Measurements from ENCODE around the gene CDKN2A. TPM values are rescaled to one million over a fixed set of nuclear protein-coding genes. Genes with fewer than 3 reads are reported as not detected.

CDKN2A gene
- total RNA-seq, 1 donor from 2014 or later, result 14.3 TPM

GRCh38 chr9:22022396-22022795 is 28.2 kb upstream of the CDKN2A start:
- H3K4me3 Mint-ChIP-seq (ENCODE audit: unreplicated experiment), result no peak overlapping the region
- H3K36me3 Mint-ChIP-seq (ENCODE audit: unreplicated experiment), result peaks cover 12% of the 10 kb centered on the region
- H3K4me1 Mint-ChIP-seq (ENCODE audit: unreplicated experiment), result no peaks in the 10 kb centered on the region
- TF ChIP-seq CTCF (IDR thresholded peaks at IDR 0.05), result no peak
- H3K27ac Mint-ChIP-seq (ENCODE audit: unreplicated experiment), result no peak overlapping the region
- DNase-seq (ENCODE audit: extremely low spot score, unreplicated experiment), result no peak
- peaks cover 23% of the 10 kb centered on the region for H3K9me3 Mint-ChIP-seq (ENCODE audit: unreplicated experiment)
- H3K27me3 Mint-ChIP-seq (ENCODE audit: unreplicated experiment), result peaks cover 14% of the 10 kb centered on the region

- H3K27ac Mint-ChIP-seq (ENCODE audit: unreplicated experiment), result no peak overlapping the region
- DNase-seq (ENCODE audit: extremely low spot score, unreplicated experiment), result no peak
Measured at GRCh38 chr9:22010866-22011625, 16.9 kb upstream of the CDKN2A start.

DNA sequence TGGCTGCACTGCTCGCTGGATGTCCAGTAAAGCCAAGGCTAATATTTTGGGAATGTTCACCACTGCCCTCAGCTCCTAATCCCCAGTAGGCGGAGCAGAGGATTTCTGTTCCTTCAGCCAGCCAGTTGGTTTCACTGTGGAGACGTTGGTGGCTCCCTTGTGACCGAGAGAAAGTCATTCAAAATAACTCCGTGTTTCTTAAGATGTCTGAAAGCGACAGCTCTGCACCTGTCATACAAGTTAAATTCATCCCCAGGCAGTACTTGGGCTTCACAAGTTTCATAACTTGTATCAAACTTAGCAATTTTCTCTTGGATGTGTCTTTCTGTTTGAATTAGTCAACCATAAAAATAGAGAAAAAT is 15.3 kb upstream of the CDKN2A start:
- no peak for TF ChIP-seq CTCF (IDR thresholded peaks at IDR 0.05)
- Mint-ChIP-seq H3K4me3 (ENCODE audit: unreplicated experiment) (peak overlapping the region; percentile 96), H3K9me3 (ENCODE audit: unreplicated experiment) (no peaks in the 10 kb centered on the region), H3K27ac (ENCODE audit: unreplicated experiment) (peak overlapping the region; percentile 96), H3K27me3 (ENCODE audit: unreplicated experiment) (peaks cover 3% of the 10 kb centered on the region), H3K36me3 (ENCODE audit: unreplicated experiment) (peaks cover 22% of the 10 kb centered on the region), H3K4me1 (ENCODE audit: unreplicated experiment) (peaks cover 41% of the 10 kb centered on the region)
- no peak for DNase-seq (ENCODE audit: extremely low spot score, unreplicated experiment)

More at GRCh38 chr9:22010866-22011625, 16.9 kb upstream of the CDKN2A start:
- H3K4me1 Mint-ChIP-seq (ENCODE audit: unreplicated experiment), result peaks cover 25% of the 10 kb centered on the region
- peaks cover 10% of the 10 kb centered on the region for H3K36me3 Mint-ChIP-seq (ENCODE audit: unreplicated experiment)
- H3K27me3 Mint-ChIP-seq (ENCODE audit: unreplicated experiment), result no peaks in the 10 kb centered on the region
- H3K4me3 Mint-ChIP-seq (ENCODE audit: unreplicated experiment), result no peak overlapping the region
- TF ChIP-seq CTCF (IDR thresholded peaks at IDR 0.05), result no peak
- no peaks in the 10 kb centered on the region for H3K9me3 Mint-ChIP-seq (ENCODE audit: unreplicated experiment)

GRCh38 chr9:22008717-22009505 is 14.7 kb upstream of the CDKN2A start, which contains the start of gene CDKN2B:
TSS of gene CDKN2B (minus strand) at chr9:22009305. CDS start at chr9:22008953, 352 bp downstream.
- peaks cover 26% of the 10 kb centered on the region for H3K36me3 Mint-ChIP-seq (ENCODE audit: unreplicated experiment)
- H3K4me3 Mint-ChIP-seq (ENCODE audit: unreplicated experiment), result peak within 1 kb of the TSS; percentile 96
- peak; percentile 99 for DNase-seq (ENCODE audit: extremely low spot score, unreplicated experiment)
- H3K27ac Mint-ChIP-seq (ENCODE audit: unreplicated experiment), result peak within 1 kb of the TSS; percentile 96
- TF ChIP-seq CTCF (IDR thresholded peaks at IDR 0.05), result peak; percentile 99
- peaks cover 3% of the 10 kb centered on the region for H3K27me3 Mint-ChIP-seq (ENCODE audit: unreplicated experiment)
- H3K9me3 Mint-ChIP-seq (ENCODE audit: unreplicated experiment), result no peaks in the 10 kb centered on the region
- H3K4me1 Mint-ChIP-seq (ENCODE audit: unreplicated experiment), result peaks cover 42% of the 10 kb centered on the region

GRCh38 chr9:22008384-22008716 is 14.2 kb upstream of the CDKN2A start:
- no peak for TF ChIP-seq CTCF (IDR thresholded peaks at IDR 0.05)
- peaks cover 26% of the 10 kb centered on the region for H3K36me3 Mint-ChIP-seq (ENCODE audit: unreplicated experiment)
- H3K27ac Mint-ChIP-seq (ENCODE audit: unreplicated experiment), result peak overlapping the region; percentile 96
- H3K9me3 Mint-ChIP-seq (ENCODE audit: unreplicated experiment), result no peaks in the 10 kb centered on the region
- DNase-seq (ENCODE audit: extremely low spot score, unreplicated experiment), result no peak
- H3K4me1 Mint-ChIP-seq (ENCODE audit: unreplicated experiment), result peaks cover 42% of the 10 kb centered on the region
- H3K4me3 Mint-ChIP-seq (ENCODE audit: unreplicated experiment), result peak overlapping the region; percentile 96
- H3K27me3 Mint-ChIP-seq (ENCODE audit: unreplicated experiment), result peaks cover 3% of the 10 kb centered on the region

Data from osteocyte (in vitro differentiated cells).